HepG2 (cell line): Measurements from ENCODE around the gene COG1. TPM values are rescaled to one million over a fixed set of nuclear protein-coding genes. Genes with fewer than 3 reads are reported as not detected.

Experiments used
- ATF2 ChIP-seq: sonication (generic); formaldehyde crosslinking; IDR thresholded peaks from 2 replicates; pipeline ENCODE4 v1.4.0; 2020; ENCODE audit warnings: missing genetic modification reagents
- FIP1L1 ChIP-seq: fragments of 200-400 bp; formaldehyde crosslinking; IDR thresholded peaks from 2 replicates; pipeline ENCODE4 v1.6.1; 2018; ENCODE audit warnings: low read depth, mild to moderate bottlenecking, low read length, moderate library complexity, borderline replicate concordance; ENCODE audit not compliant: insufficient read depth
- IRF1 ChIP-seq: sonication (generic); formaldehyde crosslinking; IDR thresholded peaks from 2 replicates; pipeline ENCODE4 v1.4.0; 2020; ENCODE audit warnings: low read depth, mild to moderate bottlenecking, missing genetic modification reagents
- KAT8 ChIP-seq: IDR thresholded peaks from 2 replicates; pipeline ENCODE4 v1.6.1; 2016; ENCODE audit warnings: missing genetic modification reagents, missing compliant biosample characterization
- MAFG ChIP-seq: sonication (generic); formaldehyde crosslinking; IDR thresholded peaks from 2 replicates; pipeline ENCODE4 v1.5.1; 2020; ENCODE audit warnings: mild to moderate bottlenecking, missing genetic modification reagents
- MBNL3 ChIP-seq: fragments of 250-450 bp; sonication (Bioruptor Pico); conservative IDR thresholded peaks from 2 replicates; pipeline ENCODE4 v1.8.0; 2022; ENCODE audit warnings: mild to moderate bottlenecking, inconsistent platforms
- MZF1 ChIP-seq: sonication (generic); formaldehyde crosslinking; IDR thresholded peaks from 2 replicates; pipeline ENCODE4 v1.8.1; 2023; ENCODE audit warnings: mild to moderate bottlenecking, missing genetic modification reagents, borderline replicate concordance
- NFKB2 ChIP-seq: sonication (generic); formaldehyde crosslinking; IDR thresholded peaks from 2 replicates; pipeline ENCODE4 v1.4.0; 2020; ENCODE audit warnings: missing genetic modification reagents, borderline replicate concordance
- PLRG1 ChIP-seq: fragments of 450-650 bp; conservative IDR thresholded peaks from 2 replicates; pipeline ENCODE4 v1.6.1; 2016
- POGZ ChIP-seq: sonication (generic); formaldehyde crosslinking; IDR thresholded peaks from 2 replicates; pipeline ENCODE4 v1.4.0; 2020; ENCODE audit warnings: mild to moderate bottlenecking, missing genetic modification reagents
- SMC3 ChIP-seq: IDR thresholded peaks from 2 replicates; pipeline ENCODE4 v1.6.1; 2011; ENCODE audit warnings: low read length, improper control_type of control experiment
- SP4 ChIP-seq: sonication (generic); formaldehyde crosslinking; IDR thresholded peaks from 2 replicates; pipeline ENCODE4 v1.8.1; 2023; ENCODE audit warnings: mild to moderate bottlenecking, missing genetic modification reagents
- THAP8 ChIP-seq: sonication (generic); formaldehyde crosslinking; IDR thresholded peaks from 2 replicates; pipeline ENCODE4 v1.5.1; 2020; ENCODE audit warnings: missing genetic modification reagents, mild to moderate bottlenecking, borderline replicate concordance
- ZNF383 ChIP-seq: sonication (generic); formaldehyde crosslinking; IDR thresholded peaks from 2 replicates; pipeline ENCODE4 v1.4.0; 2020; ENCODE audit warnings: missing genetic modification reagents, mild to moderate bottlenecking, borderline replicate concordance
- ZNF687 ChIP-seq: sonication (generic); formaldehyde crosslinking; IDR thresholded peaks from 2 replicates; pipeline ENCODE4 v1.5.1; 2020; ENCODE audit warnings: mild to moderate bottlenecking, missing genetic modification reagents, moderate library complexity
- ZSCAN31 ChIP-seq: sonication (generic); formaldehyde crosslinking; IDR thresholded peaks from 2 replicates; pipeline ENCODE4 v1.5.0; 2020; ENCODE audit warnings: low read depth, mild to moderate bottlenecking, missing genetic modification reagents
- polyA plus RNA-seq, 8 experiments: library from polyadenylated mRNA; depleted of rRNA in 3 of 8; stranded (reverse) in 7 of 8; unstranded in 1 of 8; fragments of >200 nt; fragmentation: Illumina TruSeq in 4 of 8; extraction: Trizol in 4 of 8; gene quantifications; 2 replicates each; pipeline versions ENCODE4 v1.2.1 to v1.2.3, GENCODE V29; 2011 to 2016; ENCODE audit warnings: low read depth in 4 of 8, missing spikeins in 1 of 8, mixed read lengths in 1 of 8; ENCODE audit not compliant: insufficient read depth in 1 of 8
- total RNA-seq, 5 experiments: library from RNA; depleted of rRNA; stranded (reverse); fragments of >200 nt; fragmentation: Illumina TruSeq; extraction: Trizol; gene quantifications; 2 replicates each; pipeline ENCODE4 v1.2.3, GENCODE V29; 2016; ENCODE audit warnings: low read depth in 1 of 5
- TF ChIP-seq, protein P1 (sequence below), 2 experiments: IDR thresholded peaks; 2 replicates each; pipeline ENCODE4 v1.6.1; 2011 to 2012; ENCODE audit warnings: low read length in 2 of 2, borderline replicate concordance in 1 of 2, low read depth in 1 of 2, mild to moderate bottlenecking in 1 of 2, moderate library complexity in 1 of 2

Gene COG1
- total and polyA plus RNA-seq, 2 of the 13 experiments (the other 11 are each of a cell fraction or from before 2014, with no cell fraction given) = 36.6 to 39.7 TPM

- TF ChIP-seq ZNF687 (CRISPR knock-in tag) (peak; percentile 89), NFKB2 (peak; percentile 87; the same call in 1 of the 2 replicates), IRF1 (CRISPR knock-in tag) (0 out of 2 replicates have a peak, but pooled peaks have one; percentile 20), KAT8 (CRISPR knock-in tag) (peak; percentile 75), SP4 (peak; percentile 87), MAFG (CRISPR knock-in tag) (no peak), MZF1 (0 out of 2 replicates have a peak, but pooled peaks have one; percentile 64), ZNF383 (peak; percentile 94; the same call in 1 of the 2 replicates), SMC3 (0 out of 2 replicates have a peak, but pooled peaks have one; percentile 19), ATF2 (CRISPR knock-in tag) (peak; percentile 57), FIP1L1 (no peak), PLRG1 (no peak), ZSCAN31 (CRISPR knock-in tag) (peak; percentile 78), POGZ (CRISPR knock-in tag) (peak; percentile 90), MBNL3 (no peak), THAP8 (CRISPR knock-in tag) (peak; percentile 50; the same call in 1 of the 2 replicates)
- TF ChIP-seq, protein P1, sequence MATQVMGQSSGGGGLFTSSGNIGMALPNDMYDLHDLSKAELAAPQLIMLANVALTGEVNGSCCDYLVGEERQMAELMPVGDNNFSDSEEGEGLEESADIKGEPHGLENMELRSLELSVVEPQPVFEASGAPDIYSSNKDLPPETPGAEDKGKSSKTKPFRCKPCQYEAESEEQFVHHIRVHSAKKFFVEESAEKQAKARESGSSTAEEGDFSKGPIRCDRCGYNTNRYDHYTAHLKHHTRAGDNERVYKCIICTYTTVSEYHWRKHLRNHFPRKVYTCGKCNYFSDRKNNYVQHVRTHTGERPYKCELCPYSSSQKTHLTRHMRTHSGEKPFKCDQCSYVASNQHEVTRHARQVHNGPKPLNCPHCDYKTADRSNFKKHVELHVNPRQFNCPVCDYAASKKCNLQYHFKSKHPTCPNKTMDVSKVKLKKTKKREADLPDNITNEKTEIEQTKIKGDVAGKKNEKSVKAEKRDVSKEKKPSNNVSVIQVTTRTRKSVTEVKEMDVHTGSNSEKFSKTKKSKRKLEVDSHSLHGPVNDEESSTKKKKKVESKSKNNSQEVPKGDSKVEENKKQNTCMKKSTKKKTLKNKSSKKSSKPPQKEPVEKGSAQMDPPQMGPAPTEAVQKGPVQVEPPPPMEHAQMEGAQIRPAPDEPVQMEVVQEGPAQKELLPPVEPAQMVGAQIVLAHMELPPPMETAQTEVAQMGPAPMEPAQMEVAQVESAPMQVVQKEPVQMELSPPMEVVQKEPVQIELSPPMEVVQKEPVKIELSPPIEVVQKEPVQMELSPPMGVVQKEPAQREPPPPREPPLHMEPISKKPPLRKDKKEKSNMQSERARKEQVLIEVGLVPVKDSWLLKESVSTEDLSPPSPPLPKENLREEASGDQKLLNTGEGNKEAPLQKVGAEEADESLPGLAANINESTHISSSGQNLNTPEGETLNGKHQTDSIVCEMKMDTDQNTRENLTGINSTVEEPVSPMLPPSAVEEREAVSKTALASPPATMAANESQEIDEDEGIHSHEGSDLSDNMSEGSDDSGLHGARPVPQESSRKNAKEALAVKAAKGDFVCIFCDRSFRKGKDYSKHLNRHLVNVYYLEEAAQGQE (IDR thresholded peaks at IDR 0.05; ENCODE audit: borderline replicate concordance in 1 of 2, low read depth in 1 of 2, low read length in 2 of 2) = no peak; a peak in 1 of 4 replicates
Observed at GRCh38 chr17:73231841-73232586, 39.2 kb downstream of the COG1 start (continued).
